Activated naive CD4-positive, alpha-beta T cell treated with anti-CD3 and anti-CD28 coated beads for 36 hours (primary cell): ENCODE measurements around the gene DYSF. TPM values are rescaled to one million over a fixed set of nuclear protein-coding genes. Genes with fewer than 3 reads are reported as not detected.
"Not testable (repeated sequence)": the region's sequence is repeated elsewhere in the genome, so short reads cannot be mapped to it uniquely, and the experiment has no call there.

ENCODE experiments used
- CTCF ChIA-PET: fragments of 350-600 bp; sonication (Branson Sonifier 250); formaldehyde crosslinking; loops from one replicate; lab custom pipeline; 2021; ENCODE audit warnings: antibody characterized with exemption; lab: Charles Lee
- DNase-seq: peaks from one replicate; pipeline ENCODE4 v3.0.0-alpha.2; 2020
- H3K27ac Mint-ChIP-seq: one replicate; pipeline ENCODE4 v1.8.0; 2021; ENCODE audit warnings: mild to moderate bottlenecking, mixed read lengths
- H3K27me3 Mint-ChIP-seq: one replicate; pipeline ENCODE4 v1.8.0; 2021; ENCODE audit warnings: low read depth, mixed read lengths
- H3K36me3 Mint-ChIP-seq: one replicate; pipeline ENCODE4 v1.8.0; 2021; ENCODE audit warnings: low read depth, mixed read lengths
- H3K4me1 Mint-ChIP-seq: one replicate; pipeline ENCODE4 v1.8.0; 2021; ENCODE audit warnings: low read depth, mixed read lengths
- H3K4me3 Mint-ChIP-seq: one replicate; pipeline ENCODE4 v1.8.0; 2021; ENCODE audit warnings: mild to moderate bottlenecking, moderate library complexity, mixed read lengths
- H3K9me3 Mint-ChIP-seq: one replicate; pipeline ENCODE4 v1.8.0; 2021; ENCODE audit warnings: mixed read lengths
- intact Hi-C: fragments of 100-400 bp; cut with micrococcal nuclease; formaldehyde crosslinking; loops from one replicate; pipeline ENCODE4 v1.15.1; 2023
- total RNA-seq, 2 experiments: library from RNA; stranded (reverse); gene quantifications; one replicate each; pipeline ENCODE4 v1.2.3, GENCODE V29; 2021

DYSF gene
- under 1 TPM; 0.05 to 0.07 TPM for total RNA-seq

- CTCF ChIA-PET, result interaction anchor here (0.6 to 1.5 kb wide), 3 partner anchors 57 to 791 kb away, joined by 4 read pairs; no protein-coding TSS in a partner anchor
- Mint-ChIP-seq H3K27me3 (peaks cover 41% of the 10 kb centered on the region), H3K9me3 (no peaks in the 10 kb centered on the region), H3K36me3 (no peaks in the 10 kb centered on the region), H3K4me3 (peak within 1 kb of the TSS; percentile 51), H3K4me1 (peaks cover 15% of the 10 kb centered on the region), H3K27ac (no peak within 1 kb of the TSS)
- intact Hi-C loops, result loop anchor here (10.0 kb wide), 1 partner anchor 229 kb away; the partner anchor contains the start of gene PAIP2B
- DNase-seq, result peak; percentile 21
Observed at GRCh38 chr2:71453404-71454220, at the start of gene DYSF. Gene DYSF, plus strand, starts transcription at chr2:71453561.

GRCh38 chr2:71409611-71410010 is 43.8 kb upstream of the DYSF start:
- H3K27ac Mint-ChIP-seq, result no peak overlapping the region
- peaks cover 2% of the 10 kb centered on the region for H3K9me3 Mint-ChIP-seq
- H3K27me3 Mint-ChIP-seq, result no peaks in the 10 kb centered on the region
- no peak overlapping the region for H3K4me3 Mint-ChIP-seq
- peaks cover 39% of the 10 kb centered on the region for H3K36me3 Mint-ChIP-seq
- DNase-seq, result no peak
- peaks cover 4% of the 10 kb centered on the region for H3K4me1 Mint-ChIP-seq
- CTCF ChIA-PET, result interaction anchor here (0.7 to 1.0 kb wide), 3 partner anchors 20 to 110 kb away, joined by 3 to 5 read pairs (median 3); no protein-coding TSS in a partner anchor
- intact Hi-C loops, result no loop called here

DNA sequence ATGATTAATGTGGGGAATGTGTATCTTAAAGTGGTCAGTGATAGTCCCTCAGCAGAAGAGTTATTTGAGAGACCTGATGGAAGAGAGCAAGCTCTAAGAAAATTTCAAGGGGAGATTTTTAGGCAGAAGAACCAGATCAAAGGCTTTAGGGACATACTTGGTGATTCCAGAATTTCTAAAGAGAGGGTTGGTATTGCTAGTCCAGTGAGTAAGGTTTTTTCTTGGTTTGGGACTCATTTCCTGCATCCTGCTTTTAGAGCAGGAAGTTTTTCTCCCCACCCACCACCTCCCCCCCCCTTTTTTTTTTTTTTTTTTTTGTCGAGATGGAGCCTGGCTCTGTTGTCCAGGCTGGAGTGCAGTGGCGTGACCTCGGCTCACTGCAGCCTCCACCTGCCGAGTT is 42.7 kb upstream of the DYSF start:
- H3K9me3 Mint-ChIP-seq, result peaks cover 2% of the 10 kb centered on the region
- no peak for DNase-seq
- CTCF ChIA-PET, result no interaction called here
- H3K36me3 Mint-ChIP-seq, result peaks cover 35% of the 10 kb centered on the region
- peaks cover 4% of the 10 kb centered on the region for H3K4me1 Mint-ChIP-seq
- no peak overlapping the region for H3K27ac Mint-ChIP-seq
- H3K4me3 Mint-ChIP-seq, result no peak overlapping the region
- intact Hi-C loops, result no loop called here
- no peaks in the 10 kb centered on the region for H3K27me3 Mint-ChIP-seq

GRCh38 chr2:71416866-71417265 is 36.5 kb upstream of the DYSF start:
- Mint-ChIP-seq H3K4me3 (peak overlapping the region; percentile 74), H3K27ac (peak overlapping the region; percentile 82)
- H3K27me3 Mint-ChIP-seq, intact Hi-C loops, H3K9me3 Mint-ChIP-seq, H3K4me1 Mint-ChIP-seq, H3K36me3 Mint-ChIP-seq: not testable (repeated sequence)
- CTCF ChIA-PET, result interaction anchor here (0.7 kb wide), 1 partner anchor 471 kb away, joined by 3 read pairs; no protein-coding TSS in a partner anchor
- peak; percentile 46 for DNase-seq

DNA sequence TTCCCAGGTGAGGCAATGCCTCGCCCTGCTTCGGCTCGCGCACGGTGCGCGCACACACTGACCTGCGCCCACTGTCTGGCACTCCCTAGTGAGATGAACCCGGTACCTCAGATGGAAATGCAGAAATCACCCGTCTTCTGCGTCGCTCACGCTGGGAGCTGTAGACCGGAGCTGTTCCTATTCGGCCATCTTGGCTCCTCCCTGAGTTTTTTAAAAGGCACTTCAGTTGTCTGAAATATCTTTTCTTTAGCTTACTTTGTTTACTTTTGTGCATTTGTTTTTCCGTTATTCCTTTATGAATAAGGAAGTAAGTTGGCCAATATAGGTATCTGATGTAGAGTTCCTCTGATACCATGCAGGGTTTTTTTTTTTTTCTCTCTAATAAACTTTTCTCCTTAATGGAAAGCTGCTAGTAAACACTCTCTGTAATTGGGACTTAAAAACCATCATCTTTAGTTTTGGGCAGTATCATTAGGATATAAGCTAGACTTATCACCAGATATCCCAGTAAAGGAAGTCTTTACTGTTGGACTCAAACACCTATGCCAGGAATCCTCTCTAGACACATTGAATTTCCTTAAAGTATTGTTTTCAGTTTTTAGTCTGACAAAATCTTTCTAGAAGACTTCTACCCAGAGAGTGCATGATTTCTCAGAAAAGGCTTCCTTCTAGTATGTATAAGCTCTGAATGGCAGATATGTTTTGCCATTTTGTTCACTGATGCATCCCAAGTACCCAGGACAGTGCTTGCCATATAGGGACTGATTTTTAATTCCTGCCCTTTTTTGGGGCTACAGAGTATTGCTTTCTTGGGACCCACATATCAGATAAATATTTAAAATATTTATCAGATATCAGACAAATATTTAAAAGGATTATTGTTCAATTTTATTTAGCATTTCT is 35.8 kb upstream of the DYSF start:
- CTCF ChIA-PET, result interaction anchor here (0.7 to 1.3 kb wide), 4 partner anchors 16 to 472 kb away, joined by 3 read pairs; no protein-coding TSS in a partner anchor
- intact Hi-C loops, result no loop called here
- peaks cover 3% of the 10 kb centered on the region for H3K36me3 Mint-ChIP-seq
- H3K27ac Mint-ChIP-seq, result peak overlapping the region; percentile 82
- H3K27me3 Mint-ChIP-seq, result no peaks in the 10 kb centered on the region
- peak overlapping the region; percentile 74 for H3K4me3 Mint-ChIP-seq
- DNase-seq, result no peak
- peaks cover 5% of the 10 kb centered on the region for H3K4me1 Mint-ChIP-seq
- no peaks in the 10 kb centered on the region for H3K9me3 Mint-ChIP-seq

DNA sequence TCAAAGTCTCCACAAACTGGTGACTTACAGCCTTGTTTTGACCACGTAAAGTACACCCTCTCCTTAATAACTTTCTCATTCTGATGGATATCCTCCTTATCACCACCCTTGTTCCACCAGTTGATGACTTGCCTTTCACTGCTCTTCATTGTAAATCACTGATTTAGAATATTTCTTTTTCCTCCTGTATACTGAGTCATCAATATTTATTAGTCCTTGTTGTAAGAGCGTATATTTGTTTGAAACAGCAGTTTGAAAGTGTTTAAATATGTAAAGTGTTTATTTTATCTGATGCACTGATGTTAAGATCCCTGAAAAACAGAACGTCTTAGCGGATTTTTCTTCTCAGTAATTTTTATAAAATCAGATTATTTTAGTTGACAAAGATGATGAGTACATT is 34.2 kb upstream of the DYSF start:
- Mint-ChIP-seq H3K27ac (no peak overlapping the region), H3K27me3 (no peaks in the 10 kb centered on the region), H3K4me3 (no peak overlapping the region), H3K9me3 (no peaks in the 10 kb centered on the region), H3K4me1 (peaks cover 5% of the 10 kb centered on the region), H3K36me3 (peaks cover 9% of the 10 kb centered on the region)
- no peak for DNase-seq
- intact Hi-C loops, result no loop called here
- CTCF ChIA-PET, result no interaction called here

GRCh38 chr2:71419976-71420375 is 33.4 kb upstream of the DYSF start:
- DNase-seq, result no peak
- intact Hi-C loops, result no loop called here
- CTCF ChIA-PET, result no interaction called here
- Mint-ChIP-seq H3K36me3 (peaks cover 13% of the 10 kb centered on the region), H3K27ac (no peak overlapping the region), H3K4me1 (peaks cover 5% of the 10 kb centered on the region), H3K9me3 (no peaks in the 10 kb centered on the region), H3K27me3 (no peaks in the 10 kb centered on the region), H3K4me3 (no peak overlapping the region)

DNA sequence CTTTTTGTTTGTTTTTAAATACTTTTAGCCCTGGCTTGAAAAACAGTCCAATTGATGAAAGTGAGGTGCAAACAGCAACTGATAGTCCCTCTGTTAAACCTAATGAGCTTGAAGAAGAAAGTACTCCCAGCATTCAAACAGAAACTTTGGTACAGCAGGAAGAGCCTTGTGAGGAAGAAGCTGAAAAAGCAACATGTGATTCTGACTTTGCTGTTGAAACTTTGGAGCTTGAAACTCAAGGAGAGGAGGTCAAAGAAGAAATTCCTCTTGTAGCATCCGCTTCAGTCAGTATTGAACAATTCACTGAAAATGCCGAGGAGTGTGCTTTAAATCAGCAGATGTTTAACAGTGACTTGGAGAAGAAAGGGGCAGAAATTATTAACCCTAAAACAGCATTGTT is 30.6 kb upstream of the DYSF start:
- peaks cover 24% of the 10 kb centered on the region for H3K36me3 Mint-ChIP-seq
- no peak overlapping the region for H3K27ac Mint-ChIP-seq
- no peaks in the 10 kb centered on the region for H3K9me3 Mint-ChIP-seq
- H3K4me1 Mint-ChIP-seq, result peaks cover under 1% of the 10 kb centered on the region
- H3K27me3 Mint-ChIP-seq, result no peaks in the 10 kb centered on the region
- intact Hi-C loops, result no loop called here
- H3K4me3 Mint-ChIP-seq, result no peak overlapping the region
- CTCF ChIA-PET, result interaction anchor here (1.7 kb wide), 1 partner anchor 38 kb away, joined by 3 read pairs; no protein-coding TSS in a partner anchor
- no peak for DNase-seq

DNA sequence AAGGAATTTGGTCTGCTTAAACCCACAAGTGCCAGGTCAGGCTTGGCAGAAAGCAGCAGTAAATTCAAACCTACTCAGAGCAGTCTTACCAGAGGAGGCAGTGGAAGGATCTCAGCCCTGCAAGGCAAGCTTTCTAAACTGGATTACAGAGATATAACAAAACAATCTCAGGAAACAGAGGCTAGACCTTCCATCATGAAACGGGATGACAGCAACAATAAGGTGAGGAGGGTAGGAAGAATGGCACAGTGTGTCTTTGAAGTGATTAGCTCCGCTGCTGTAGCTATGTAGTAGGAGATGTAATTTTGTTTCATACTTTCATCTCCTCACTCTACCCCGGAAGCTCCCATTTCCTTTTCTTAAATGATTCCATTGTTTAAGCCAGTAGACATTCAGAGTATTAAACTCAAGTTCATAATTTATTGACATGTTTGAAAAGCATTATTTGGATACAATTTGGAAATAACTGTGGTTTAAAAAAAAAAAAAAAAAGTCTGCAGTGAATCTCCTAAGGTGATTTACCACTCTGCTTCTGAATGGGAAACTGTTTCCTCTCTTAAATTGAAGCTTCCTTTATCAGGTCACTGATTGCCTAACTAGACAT is 29.4 kb upstream of the DYSF start:
- CTCF ChIA-PET, result no interaction called here
- Mint-ChIP-seq H3K4me3 (no peak overlapping the region), H3K27me3 (no peaks in the 10 kb centered on the region), H3K9me3 (no peaks in the 10 kb centered on the region), H3K36me3 (peaks cover 30% of the 10 kb centered on the region), H3K4me1 (no peaks in the 10 kb centered on the region), H3K27ac (no peak overlapping the region)
- DNase-seq, result no peak
- intact Hi-C loops, result no loop called here

DNA sequence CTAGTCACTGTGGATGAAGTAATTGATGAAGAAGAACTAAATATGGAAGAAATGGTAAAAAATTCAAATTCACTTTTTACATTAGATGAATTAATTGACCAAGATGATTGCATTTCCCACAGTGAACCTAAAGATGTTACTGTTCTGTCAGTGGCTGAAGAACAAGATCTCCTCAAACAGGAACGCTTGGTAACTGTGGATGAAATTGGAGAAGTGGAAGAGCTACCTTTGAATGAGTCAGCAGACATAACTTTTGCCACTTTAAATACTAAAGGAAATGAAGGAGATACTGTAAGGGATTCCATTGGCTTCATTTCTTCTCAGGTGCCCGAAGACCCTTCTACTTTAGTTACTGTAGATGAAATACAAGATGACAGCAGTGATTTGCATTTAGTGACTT is 26.6 kb upstream of the DYSF start:
- Mint-ChIP-seq H3K4me1 (no peaks in the 10 kb centered on the region), H3K4me3 (no peak overlapping the region), H3K27ac (no peak overlapping the region), H3K36me3 (peaks cover 32% of the 10 kb centered on the region), H3K9me3 (no peaks in the 10 kb centered on the region), H3K27me3 (no peaks in the 10 kb centered on the region)
- DNase-seq, result no peak
- intact Hi-C loops, result no loop called here
- CTCF ChIA-PET, result no interaction called here

DNA sequence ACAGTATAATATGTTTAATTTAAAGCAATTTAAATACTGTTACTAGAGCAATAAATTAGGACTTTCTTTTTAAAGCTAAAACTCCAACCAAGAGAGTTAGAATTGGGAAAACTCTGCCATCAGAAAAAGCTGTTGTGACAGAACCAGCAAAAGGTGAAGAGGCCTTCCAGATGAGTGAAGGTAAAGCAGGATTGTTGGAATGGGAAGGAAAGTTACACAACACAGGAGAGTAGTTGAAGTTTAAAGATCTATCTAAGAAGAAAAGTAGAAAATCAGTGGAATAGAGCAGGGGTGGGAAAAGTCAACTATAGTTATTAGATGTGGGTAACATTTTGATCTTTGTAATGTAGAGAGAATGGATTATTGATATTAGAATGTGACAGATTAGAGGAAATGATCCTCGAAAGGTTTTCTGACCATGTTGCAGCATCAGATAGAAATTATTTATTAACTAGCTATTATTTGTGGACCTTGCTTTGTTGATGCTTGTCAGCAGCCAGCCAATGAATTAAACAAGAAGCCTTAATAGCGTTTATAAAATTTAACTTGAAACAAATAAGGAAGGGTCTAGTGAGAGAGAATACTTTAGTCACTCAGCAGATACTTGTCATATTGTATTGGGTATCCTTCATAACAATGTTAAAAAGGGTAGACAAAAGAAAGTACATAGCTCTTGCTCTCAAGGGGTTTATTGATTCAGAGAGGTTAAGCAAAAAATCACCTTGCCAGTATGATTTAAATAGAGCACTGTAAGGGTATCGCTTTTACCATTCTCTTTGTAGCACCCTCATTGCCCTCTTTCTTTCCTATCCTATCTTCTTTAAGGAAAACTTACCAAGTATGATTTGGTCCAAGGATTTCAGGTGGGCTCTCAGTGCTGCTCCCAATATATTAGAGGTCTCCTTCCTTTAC is 24.6 kb upstream of the DYSF start:
- Mint-ChIP-seq H3K36me3 (peaks cover 32% of the 10 kb centered on the region), H3K27me3 (no peaks in the 10 kb centered on the region), H3K4me3 (no peak overlapping the region), H3K4me1 (no peaks in the 10 kb centered on the region), H3K9me3 (no peaks in the 10 kb centered on the region), H3K27ac (no peak overlapping the region)
- DNase-seq, result no peak
- intact Hi-C loops, result no loop called here
- CTCF ChIA-PET, result no interaction called here
